HEK293T (cell line): ENCODE data around the gene IL12A.

Experiments
- ELF4 ChIP-seq: fragments of 450-650 bp; IDR thresholded peaks from 2 replicates; pipeline ENCODE4 v1.6.1; 2017; ENCODE audit warnings: antibody characterized with exemption
- FOXA1 ChIP-seq: fragments of 450-650 bp; IDR thresholded peaks from 2 replicates; pipeline ENCODE4 v1.6.1; 2016; ENCODE audit warnings: mild to moderate bottlenecking
- ZNF384 ChIP-seq: fragments of 450-650 bp; IDR thresholded peaks from 2 replicates; pipeline ENCODE4 v1.6.1; 2016

DNA sequence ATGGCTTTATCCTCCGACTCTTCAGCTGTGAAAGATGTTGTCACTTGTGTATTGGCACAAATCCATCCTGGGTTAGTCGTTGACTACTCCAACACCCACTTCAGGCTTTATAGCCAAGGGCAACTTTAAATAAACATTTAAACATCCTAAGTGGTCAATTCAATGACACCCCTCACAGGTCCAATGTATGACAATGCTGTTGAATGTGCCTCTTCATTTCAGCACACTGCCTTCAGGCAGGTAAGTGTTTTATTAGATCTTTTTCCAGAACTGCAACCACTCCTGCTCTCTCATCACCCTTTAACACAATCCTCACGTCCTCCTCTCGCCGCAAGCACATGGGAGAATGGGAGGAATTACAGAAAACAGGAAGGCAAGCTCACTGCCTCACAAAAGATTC is 30.3 kb downstream of the IL12A start:
- TF ChIP-seq ELF4 (no peak), FOXA1 (no peak), ZNF384 (no peak)
